ENCODE data around the gene TNKS1BP1.

Gene TNKS1BP1

GRCh38 chr11:57306161-57306876, 18.4 kb downstream of the TNKS1BP1 start:
- no peak overlapping the region for H2AFZ ChIP-seq (ENCODE audit: low read depth)
- H3K27me3 ChIP-seq (ENCODE audit: insufficient read depth, low read depth), result no peaks in the 10 kb centered on the region
- no peaks in the 10 kb centered on the region for H3K79me2 ChIP-seq (ENCODE audit: insufficient read depth, low read depth)
- H3K36me3 ChIP-seq (ENCODE audit: insufficient read depth), result no peaks in the 10 kb centered on the region
- H3K27ac ChIP-seq, result no peak overlapping the region
- no peak overlapping the region for H3K4me2 ChIP-seq
- no peak overlapping the region for H3K4me3 ChIP-seq (IDR thresholded peaks at IDR 0.05; ENCODE audit: insufficient read depth, low read depth, low read length)
- H4K20me1 ChIP-seq (ENCODE audit: insufficient read depth), result no peaks in the 10 kb centered on the region
- TF ChIP-seq, protein P1, sequence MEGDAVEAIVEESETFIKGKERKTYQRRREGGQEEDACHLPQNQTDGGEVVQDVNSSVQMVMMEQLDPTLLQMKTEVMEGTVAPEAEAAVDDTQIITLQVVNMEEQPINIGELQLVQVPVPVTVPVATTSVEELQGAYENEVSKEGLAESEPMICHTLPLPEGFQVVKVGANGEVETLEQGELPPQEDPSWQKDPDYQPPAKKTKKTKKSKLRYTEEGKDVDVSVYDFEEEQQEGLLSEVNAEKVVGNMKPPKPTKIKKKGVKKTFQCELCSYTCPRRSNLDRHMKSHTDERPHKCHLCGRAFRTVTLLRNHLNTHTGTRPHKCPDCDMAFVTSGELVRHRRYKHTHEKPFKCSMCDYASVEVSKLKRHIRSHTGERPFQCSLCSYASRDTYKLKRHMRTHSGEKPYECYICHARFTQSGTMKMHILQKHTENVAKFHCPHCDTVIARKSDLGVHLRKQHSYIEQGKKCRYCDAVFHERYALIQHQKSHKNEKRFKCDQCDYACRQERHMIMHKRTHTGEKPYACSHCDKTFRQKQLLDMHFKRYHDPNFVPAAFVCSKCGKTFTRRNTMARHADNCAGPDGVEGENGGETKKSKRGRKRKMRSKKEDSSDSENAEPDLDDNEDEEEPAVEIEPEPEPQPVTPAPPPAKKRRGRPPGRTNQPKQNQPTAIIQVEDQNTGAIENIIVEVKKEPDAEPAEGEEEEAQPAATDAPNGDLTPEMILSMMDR (conservative IDR thresholded peaks at IDR 0.05; ENCODE audit: low read depth, low read length), result no peak
- H3K9ac ChIP-seq, result no peak overlapping the region
- H3K4me1 ChIP-seq (ENCODE audit: low read depth, poor library complexity, severe bottlenecking), result no peaks in the 10 kb centered on the region

GRCh38 chr11:57305523-57305922, 19.2 kb downstream of the TNKS1BP1 start:
- TF ChIP-seq, protein P1 (conservative IDR thresholded peaks at IDR 0.05; ENCODE audit: low read depth, low read length), result no peak
- Histone ChIP-seq H3K4me3 (IDR thresholded peaks at IDR 0.05; ENCODE audit: insufficient read depth, low read depth, low read length) (no peak overlapping the region), H3K9ac (no peak overlapping the region), H2AFZ (ENCODE audit: low read depth) (no peak overlapping the region), H3K27me3 (ENCODE audit: insufficient read depth, low read depth) (no peaks in the 10 kb centered on the region), H3K36me3 (ENCODE audit: insufficient read depth) (no peaks in the 10 kb centered on the region), H3K27ac (no peak overlapping the region), H4K20me1 (ENCODE audit: insufficient read depth) (no peaks in the 10 kb centered on the region), H3K4me2 (no peak overlapping the region), H3K79me2 (ENCODE audit: insufficient read depth, low read depth) (no peaks in the 10 kb centered on the region), H3K4me1 (ENCODE audit: low read depth, poor library complexity, severe bottlenecking) (no peaks in the 10 kb centered on the region)

GRCh38 chr11:57303990-57304579, 20.7 kb downstream of the TNKS1BP1 start:
- Histone ChIP-seq H3K36me3 (ENCODE audit: insufficient read depth) (no peaks in the 10 kb centered on the region), H3K4me1 (ENCODE audit: low read depth, poor library complexity, severe bottlenecking) (no peaks in the 10 kb centered on the region), H2AFZ (ENCODE audit: low read depth) (no peak overlapping the region), H3K79me2 (ENCODE audit: insufficient read depth, low read depth) (no peaks in the 10 kb centered on the region), H3K4me2 (no peak overlapping the region), H4K20me1 (ENCODE audit: insufficient read depth) (no peaks in the 10 kb centered on the region), H3K4me3 (IDR thresholded peaks at IDR 0.05; ENCODE audit: insufficient read depth, low read depth, low read length) (no peak overlapping the region), H3K27ac (no peak overlapping the region), H3K9ac (no peak overlapping the region), H3K27me3 (ENCODE audit: insufficient read depth, low read depth) (no peaks in the 10 kb centered on the region)
- TF ChIP-seq, protein P1 (conservative IDR thresholded peaks at IDR 0.05; ENCODE audit: low read depth, low read length), result no peak

- Histone ChIP-seq H2AFZ (ENCODE audit: low read depth) (no peak overlapping the region), H3K4me3 (IDR thresholded peaks at IDR 0.05; ENCODE audit: insufficient read depth, low read depth, low read length) (no peak overlapping the region), H4K20me1 (ENCODE audit: insufficient read depth) (no peaks in the 10 kb centered on the region), H3K9ac (no peak overlapping the region), H3K4me1 (ENCODE audit: low read depth, poor library complexity, severe bottlenecking) (no peaks in the 10 kb centered on the region), H3K79me2 (ENCODE audit: insufficient read depth, low read depth) (no peaks in the 10 kb centered on the region), H3K4me2 (no peak overlapping the region), H3K36me3 (ENCODE audit: insufficient read depth) (no peaks in the 10 kb centered on the region), H3K27me3 (ENCODE audit: insufficient read depth, low read depth) (no peaks in the 10 kb centered on the region), H3K27ac (no peak overlapping the region)
- TF ChIP-seq, protein P1 (conservative IDR thresholded peaks at IDR 0.05; ENCODE audit: low read depth, low read length), result no peak
Measured at GRCh38 chr11:57303280-57303989, 21.3 kb downstream of the TNKS1BP1 start.
